ENCODE data around the gene PCBP3. TPM values are rescaled to one million over a fixed set of nuclear protein-coding genes. Genes with fewer than 3 reads are reported as not detected.

PCBP3 gene
- total RNA-seq, 6 experiments from 2014 or later, result not detected

DNA sequence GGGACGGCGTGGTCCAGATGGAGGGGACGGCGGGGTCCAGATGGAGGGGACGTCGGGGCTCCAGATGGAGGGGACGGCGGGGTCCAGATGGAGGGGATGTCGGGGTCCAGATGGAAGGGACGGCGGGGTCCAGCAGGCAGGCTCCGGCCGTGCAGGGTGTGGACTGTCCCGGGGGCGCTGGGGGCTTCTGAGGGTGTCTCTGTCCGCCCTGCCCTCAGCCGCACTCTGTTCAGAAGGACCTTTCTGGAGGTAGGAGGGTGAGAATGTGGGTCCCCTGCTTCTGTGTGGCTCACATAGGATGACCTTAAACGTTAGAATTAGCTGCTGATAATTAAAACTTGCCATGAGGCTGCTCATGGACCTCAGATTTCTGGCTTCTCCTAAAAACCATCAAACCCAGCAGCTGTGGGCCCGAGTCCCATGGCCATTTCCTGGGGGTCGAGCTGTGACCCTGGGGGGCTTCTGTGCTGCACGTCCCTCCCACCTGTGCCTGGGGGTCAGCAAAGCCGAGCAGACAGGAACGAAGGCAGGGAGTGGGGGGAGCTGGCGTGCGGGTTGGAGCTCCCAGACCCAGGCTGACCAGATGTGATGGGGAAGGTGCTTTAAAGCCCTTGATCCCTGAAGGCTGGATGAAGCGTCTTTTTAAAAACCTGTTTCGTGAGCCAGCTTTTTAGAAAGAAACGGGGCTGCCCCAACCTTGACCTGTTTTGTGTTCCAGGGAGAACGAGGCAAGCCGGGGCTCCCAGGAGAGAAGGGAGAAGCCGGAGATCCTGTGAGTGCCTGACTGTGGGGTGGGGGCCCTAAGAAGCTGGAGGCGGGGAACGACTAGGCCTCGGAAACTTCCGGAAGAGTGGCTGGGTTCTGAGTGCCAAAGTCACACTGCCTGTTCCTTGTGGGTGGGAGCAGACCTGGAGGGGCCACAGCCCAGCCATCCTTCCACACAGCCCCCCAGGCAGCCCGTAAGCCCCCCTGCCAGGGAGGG is 345.1 kb downstream of the PCBP3 start:
- no peaks in the 10 kb centered on the region for H3K27me3 Mint-ChIP-seq (ENCODE audit: insufficient read depth)
- no peaks in the 10 kb centered on the region for H3K9me3 Mint-ChIP-seq
- H3K4me1 Mint-ChIP-seq (ENCODE audit: low read depth), result peaks cover 12% of the 10 kb centered on the region

DNA sequence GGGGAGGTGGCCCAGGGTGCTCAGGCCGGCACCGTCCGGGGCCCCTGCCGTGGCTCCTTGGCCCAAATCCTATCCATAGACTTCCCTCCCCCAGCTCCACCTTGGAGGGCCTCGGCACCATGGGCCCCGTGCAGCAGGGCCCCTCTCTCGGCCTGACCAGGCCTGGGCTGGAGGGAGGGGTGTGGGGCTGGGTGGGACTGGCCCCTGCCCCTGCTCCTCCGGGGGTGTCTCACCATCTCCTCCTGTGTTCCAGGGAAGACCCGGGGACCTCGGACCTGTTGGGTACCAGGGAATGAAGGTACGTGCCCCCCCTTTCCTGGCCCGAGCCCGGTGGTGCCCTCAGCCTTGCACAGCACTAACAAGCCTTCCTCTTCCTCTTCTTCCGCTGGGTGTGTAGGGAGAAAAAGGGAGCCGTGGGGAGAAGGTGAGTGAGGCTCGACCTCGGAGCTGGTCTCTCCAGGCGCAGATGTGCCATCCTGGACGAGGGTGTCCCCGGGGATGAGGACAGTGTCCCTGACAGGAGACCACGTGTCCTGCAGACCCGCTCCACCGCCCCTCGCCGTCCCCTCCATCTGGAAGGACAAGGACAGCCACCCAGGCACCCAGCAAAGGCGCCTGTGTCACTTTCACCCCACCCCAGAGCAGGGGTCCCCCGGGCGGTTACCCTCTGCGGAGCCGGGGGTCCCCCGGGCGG is 346.0 kb downstream of the PCBP3 start:
- Mint-ChIP-seq H3K4me1 (ENCODE audit: low read depth) (peaks cover 9% of the 10 kb centered on the region), H3K4me3 (no peak overlapping the region), H3K36me3 (ENCODE audit: low read depth) (peaks cover 9% of the 10 kb centered on the region), H3K27ac (no peak overlapping the region), H3K27me3 (ENCODE audit: insufficient read depth) (no peaks in the 10 kb centered on the region; the same call in 1 of the 2 replicates), H3K9me3 (no peaks in the 10 kb centered on the region)
- no peak for DNase-seq
- TF ChIP-seq, protein P1, sequence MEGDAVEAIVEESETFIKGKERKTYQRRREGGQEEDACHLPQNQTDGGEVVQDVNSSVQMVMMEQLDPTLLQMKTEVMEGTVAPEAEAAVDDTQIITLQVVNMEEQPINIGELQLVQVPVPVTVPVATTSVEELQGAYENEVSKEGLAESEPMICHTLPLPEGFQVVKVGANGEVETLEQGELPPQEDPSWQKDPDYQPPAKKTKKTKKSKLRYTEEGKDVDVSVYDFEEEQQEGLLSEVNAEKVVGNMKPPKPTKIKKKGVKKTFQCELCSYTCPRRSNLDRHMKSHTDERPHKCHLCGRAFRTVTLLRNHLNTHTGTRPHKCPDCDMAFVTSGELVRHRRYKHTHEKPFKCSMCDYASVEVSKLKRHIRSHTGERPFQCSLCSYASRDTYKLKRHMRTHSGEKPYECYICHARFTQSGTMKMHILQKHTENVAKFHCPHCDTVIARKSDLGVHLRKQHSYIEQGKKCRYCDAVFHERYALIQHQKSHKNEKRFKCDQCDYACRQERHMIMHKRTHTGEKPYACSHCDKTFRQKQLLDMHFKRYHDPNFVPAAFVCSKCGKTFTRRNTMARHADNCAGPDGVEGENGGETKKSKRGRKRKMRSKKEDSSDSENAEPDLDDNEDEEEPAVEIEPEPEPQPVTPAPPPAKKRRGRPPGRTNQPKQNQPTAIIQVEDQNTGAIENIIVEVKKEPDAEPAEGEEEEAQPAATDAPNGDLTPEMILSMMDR (IDR thresholded peaks at IDR 0.05), result no peak

More for the DNA sequence above, 345.1 kb downstream of the PCBP3 start:
- H3K36me3 Mint-ChIP-seq (ENCODE audit: low read depth), result peaks cover 11% of the 10 kb centered on the region
- H3K27ac Mint-ChIP-seq, result no peak overlapping the region
- DNase-seq, result no peak
- TF ChIP-seq, protein P1 (IDR thresholded peaks at IDR 0.05), result no peak
- H3K4me3 Mint-ChIP-seq, result no peak overlapping the region

- Mint-ChIP-seq H3K4me1 (ENCODE audit: low read depth) (peaks cover 2% of the 10 kb centered on the region), H3K4me3 (no peak overlapping the region), H3K27me3 (ENCODE audit: insufficient read depth) (no peaks in the 10 kb centered on the region; the same call in 1 of the 2 replicates), H3K9me3 (no peaks in the 10 kb centered on the region), H3K27ac (no peak overlapping the region), H3K36me3 (ENCODE audit: low read depth) (peaks cover 2% of the 10 kb centered on the region)
- TF ChIP-seq, protein P1 (IDR thresholded peaks at IDR 0.05), result no peak
- no peak for DNase-seq
These were observed 346.7 kb downstream of the PCBP3 start for GRCh38 chr21:45990049-45990711.

GRCh38 chr21:45990741-45991605 is 347.4 kb downstream of the PCBP3 start:
- no peak for DNase-seq
- Mint-ChIP-seq H3K27me3 (ENCODE audit: insufficient read depth) (no peaks in the 10 kb centered on the region; the same call in 1 of the 2 replicates), H3K27ac (no peak overlapping the region), H3K4me1 (ENCODE audit: low read depth) (no peaks in the 10 kb centered on the region; the same call in 1 of the 2 replicates), H3K9me3 (no peaks in the 10 kb centered on the region), H3K4me3 (no peak overlapping the region), H3K36me3 (ENCODE audit: low read depth) (no peaks in the 10 kb centered on the region; the same call in 1 of the 2 replicates)
- TF ChIP-seq, protein P1 (IDR thresholded peaks at IDR 0.05), result no peak

All from HFFc6 (cell line).